Testis (tissue), 2 donors: Measurements from ENCODE around the gene VPS36.

Experiments
- CTCF ChIP-seq, 3 experiments: fragments of 450-650 bp in 2 of 3; fragments of 200-600 bp in 1 of 3; sonication (generic) in 1 of 3; IDR thresholded peaks; one replicate each; pipeline ENCODE4 v1.5.1; 2016 to 2019; ENCODE audit warnings: antibody characterized with exemption in 3 of 3, mild to moderate bottlenecking in 2 of 3, moderate library complexity in 1 of 3
- POLR2A ChIP-seq: fragments of 450-650 bp; IDR thresholded peaks from one replicate; pipeline ENCODE4 v1.6.1; 2017; ENCODE audit warnings: antibody characterized with exemption, mild to moderate bottlenecking, moderate library complexity

GRCh38 chr13:52378312-52378711 is 72.1 kb downstream of the VPS36 start:
- TF ChIP-seq POLR2A (no peak), CTCF (IDR thresholded peaks at IDR 0.05) (no peak)
